ENCODE results near the gene MCF2L. TPM values are rescaled to one million over a fixed set of nuclear protein-coding genes. Genes with fewer than 3 reads are reported as not detected.

The MCF2L gene
- total RNA-seq, 4 donors from 2014 or later, result 46.5 to 89.7 (median 55.0) TPM

- intact Hi-C loops (cut with DNase I; ENCODE audit: low total_unique reads), result no loop called here
- H3K4me3 ChIP-seq (ENCODE audit: low read depth, poor library complexity, severe bottlenecking), result no peak overlapping the region
- 59 to 78% methylated on average over 7 of the region's 7 CpGs for WGBS, 2 donors
- DNase-seq (ENCODE audit: low spot score in 2 of 2), result peak in 1 of 2 donors; percentile 65
- no peak for TF ChIP-seq POLR2A (IDR thresholded peaks at IDR 0.05)
- no peak for TF ChIP-seq CTCF (IDR thresholded peaks at IDR 0.05)
Measured at GRCh38 chr13:113142876-113143275, 173.9 kb downstream of the MCF2L start.

- peak in 1 of 2 donors; percentile 79 for DNase-seq (ENCODE audit: low spot score in 2 of 2)
- H3K4me3 ChIP-seq (ENCODE audit: low read depth, poor library complexity, severe bottlenecking), result no peak overlapping the region
- WGBS, 2 donors, result 85% methylated on average over 36 of the region's 39 CpGs
- TF ChIP-seq CTCF (IDR thresholded peaks at IDR 0.05) (no peak), POLR2A (IDR thresholded peaks at IDR 0.05) (no peak)
- intact Hi-C loops (cut with DNase I; ENCODE audit: low total_unique reads), result no loop called here
Measured at GRCh38 chr13:113143466-113144254, 174.6 kb downstream of the MCF2L start.

GRCh38 chr13:113144255-113144629 is 175.2 kb downstream of the MCF2L start:
- DNase-seq (ENCODE audit: low spot score in 2 of 2), result no peak
- no peak overlapping the region for H3K4me3 ChIP-seq (ENCODE audit: low read depth, poor library complexity, severe bottlenecking)
- TF ChIP-seq CTCF (IDR thresholded peaks at IDR 0.05) (no peak), POLR2A (IDR thresholded peaks at IDR 0.05) (no peak)
- 93 to 94% methylated on average over 7 to 10 of the region's 12 CpGs for WGBS, 2 donors
- intact Hi-C loops (cut with DNase I; ENCODE audit: low total_unique reads), result no loop called here

GRCh38 chr13:113145496-113145895 is 176.5 kb downstream of the MCF2L start:
- no peak for DNase-seq (ENCODE audit: low spot score in 2 of 2)
- intact Hi-C loops (cut with DNase I; ENCODE audit: low total_unique reads), result no loop called here
- WGBS, 2 donors, result 87 to 89% methylated on average over 12 of the region's 12 CpGs
- H3K4me3 ChIP-seq (ENCODE audit: low read depth, poor library complexity, severe bottlenecking), result no peak overlapping the region
- TF ChIP-seq CTCF (IDR thresholded peaks at IDR 0.05) (no peak), POLR2A (IDR thresholded peaks at IDR 0.05) (no peak)

- intact Hi-C loops (cut with DNase I; ENCODE audit: low total_unique reads), result no loop called here
Measured at GRCh38 chr13:113145911-113146598, 177.0 kb downstream of the MCF2L start.

More at GRCh38 chr13:113145911-113146598, 177.0 kb downstream of the MCF2L start:
- DNase-seq (ENCODE audit: low spot score in 2 of 2), result peak in 1 of 2 donors; percentile 53
- 85 to 89% methylated on average over 15 of the region's 15 CpGs for WGBS, 2 donors
- H3K4me3 ChIP-seq (ENCODE audit: low read depth, poor library complexity, severe bottlenecking), result no peak overlapping the region
- TF ChIP-seq CTCF (IDR thresholded peaks at IDR 0.05) (no peak), POLR2A (IDR thresholded peaks at IDR 0.05) (no peak)
